Measurements from ENCODE around the gene PITX3.
"Not testable (repeated sequence)": the region's sequence is repeated elsewhere in the genome, so short reads cannot be mapped to it uniquely, and the experiment has no call there.

PITX3 gene

GRCh38 chr10:102225646-102226541 is 15.4 kb downstream of the PITX3 start, which contains the start of gene ELOVL3:
ELOVL3 (plus strand) TSS chr10:102226299; CDS start chr10:102226549, 250 bp downstream.
- FAIRE-seq: no peak

- FAIRE-seq: no peak
These were observed 18.5 kb downstream of the PITX3 start for GRCh38 chr10:102222797-102223196.

GRCh38 chr10:102220612-102221011 is 20.7 kb downstream of the PITX3 start:
- FAIRE-seq: no peak

GRCh38 chr10:102219370-102219769 is 21.9 kb downstream of the PITX3 start:
- no peak for FAIRE-seq

GRCh38 chr10:102213599-102213998 is 27.7 kb downstream of the PITX3 start:
- FAIRE-seq: not testable (repeated sequence)

GRCh38 chr10:102211615-102212299 is 29.6 kb downstream of the PITX3 start:
- FAIRE-seq: no peak

GRCh38 chr10:102208311-102209035 is 32.8 kb downstream of the PITX3 start:
- FAIRE-seq: no peak

- FAIRE-seq: no peak
These were observed 38.9 kb downstream of the PITX3 start for GRCh38 chr10:102202386-102202785.

- FAIRE-seq: no peak
These were observed 40.3 kb downstream of the PITX3 start for GRCh38 chr10:102200751-102201640.

GRCh38 chr10:102198027-102198426 is 43.3 kb downstream of the PITX3 start:
- no peak for FAIRE-seq

GRCh38 chr10:102196893-102197292 is 44.4 kb downstream of the PITX3 start:
- no peak for FAIRE-seq

GRCh38 chr10:102195296-102195870 is 45.9 kb downstream of the PITX3 start:
- FAIRE-seq: no peak

- no peak for FAIRE-seq
These were observed 49.4 kb downstream of the PITX3 start for GRCh38 chr10:102191956-102192355.

- FAIRE-seq: not testable (repeated sequence)
These were observed 52.1 kb downstream of the PITX3 start for GRCh38 chr10:102188941-102189898.

GRCh38 chr10:102188298-102188940 is 52.9 kb downstream of the PITX3 start:
- FAIRE-seq: no peak

GRCh38 chr10:102185811-102186527 is 55.3 kb downstream of the PITX3 start:
- no peak for FAIRE-seq

- FAIRE-seq: no peak
These were observed 56.0 kb downstream of the PITX3 start for GRCh38 chr10:102185272-102185671.

- no peak for FAIRE-seq
These were observed 56.7 kb downstream of the PITX3 start for GRCh38 chr10:102184606-102185005.
